HUES64 (cell line): ENCODE data around the gene CACNA1H.
"Not testable (repeated sequence)": the region's sequence is repeated elsewhere in the genome, so short reads cannot be mapped to it uniquely, and the experiment has no call there.

Experiments used
- H3K27ac ChIP-seq: 2 replicates; pipeline ENCODE4 v1.7.0; 2013; ENCODE audit warnings: low read depth, low read length, inconsistent platforms
- H3K27me3 ChIP-seq: 2 replicates; pipeline ENCODE4 v1.6.1; 2013; ENCODE audit warnings: mild to moderate bottlenecking, low read length; ENCODE audit not compliant: insufficient read depth
- H3K36me3 ChIP-seq: 2 replicates; pipeline ENCODE4 v1.6.1; 2013; ENCODE audit warnings: mild to moderate bottlenecking, low read length; ENCODE audit not compliant: insufficient read depth
- H3K4me1 ChIP-seq: 2 replicates; pipeline ENCODE4 v1.6.1; 2013; ENCODE audit warnings: mild to moderate bottlenecking, low read length, moderate library complexity; ENCODE audit not compliant: insufficient read depth
- H3K4me3 ChIP-seq: 2 replicates; pipeline ENCODE4 v1.5.1; 2013; ENCODE audit warnings: mild to moderate bottlenecking, low read length, moderate library complexity
- H3K9ac ChIP-seq: 2 replicates; pipeline ENCODE4 v1.6.1; 2013; ENCODE audit warnings: mild to moderate bottlenecking, low read depth, low read length
- H3K9me3 ChIP-seq: 2 replicates; pipeline ENCODE4 v1.6.1; 2013; ENCODE audit warnings: low read depth, low read length; ENCODE audit not compliant: insufficient read depth
- WGBS: fragments of 150-250, 120-280 bp; methylation state at CpG from one replicate; pipeline ENCODE4 v1.1.7; 2013; ENCODE audit warnings: missing lambda C conversion rate; 5-methylcytosine and 5-hydroxymethylcytosine counted together

The CACNA1H gene

DNA sequence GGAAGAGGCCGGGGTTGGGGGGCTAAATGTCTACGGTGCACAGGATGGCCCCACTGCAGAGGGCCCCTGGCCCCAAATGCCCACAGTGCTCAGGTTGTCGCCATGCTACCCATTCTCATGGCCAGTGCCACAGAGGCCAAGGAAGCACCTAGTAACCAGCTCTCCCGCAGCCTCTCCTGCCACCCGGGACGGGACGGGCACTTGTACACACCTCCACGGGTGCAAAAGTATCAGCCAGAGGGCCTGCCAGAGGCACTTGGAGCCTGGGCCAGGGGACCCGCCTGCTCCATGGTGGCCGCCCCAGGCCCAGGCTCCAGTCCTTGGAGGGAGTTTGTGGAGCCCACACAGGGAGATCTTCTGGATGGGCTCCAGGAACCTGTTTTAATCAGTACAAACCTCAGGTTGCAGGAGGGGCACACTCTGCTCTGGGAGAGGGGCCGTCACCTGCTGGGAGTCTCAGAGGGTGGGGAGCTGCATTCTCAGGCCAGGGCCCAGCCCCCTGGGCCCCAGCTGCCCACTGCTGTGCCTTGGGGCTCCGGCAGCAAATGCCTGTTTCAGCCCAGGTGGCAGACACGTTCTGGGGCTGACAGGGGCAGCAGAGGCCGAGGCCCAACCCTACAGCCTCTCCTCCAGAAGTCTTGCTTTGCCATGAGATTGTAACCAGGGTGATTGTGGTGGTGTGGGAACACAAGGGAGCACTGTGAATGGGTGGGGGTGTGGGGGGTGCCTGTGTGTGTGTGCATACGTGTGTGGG lies 110.9 kb downstream of the CACNA1H start:
- no peaks in the 10 kb centered on the region for H3K9me3 ChIP-seq
- no peak overlapping the region for H3K4me3 ChIP-seq
- no peak overlapping the region for H3K9ac ChIP-seq
- H3K27ac ChIP-seq, result no peak overlapping the region
- peaks cover 2% of the 10 kb centered on the region; the same call in 1 of the 2 replicates for H3K4me1 ChIP-seq
- WGBS, result 91% methylated on average over 15 of the region's 15 CpGs
- peaks cover 37% of the 10 kb centered on the region for H3K27me3 ChIP-seq
- H3K36me3 ChIP-seq, result no peaks in the 10 kb centered on the region

DNA sequence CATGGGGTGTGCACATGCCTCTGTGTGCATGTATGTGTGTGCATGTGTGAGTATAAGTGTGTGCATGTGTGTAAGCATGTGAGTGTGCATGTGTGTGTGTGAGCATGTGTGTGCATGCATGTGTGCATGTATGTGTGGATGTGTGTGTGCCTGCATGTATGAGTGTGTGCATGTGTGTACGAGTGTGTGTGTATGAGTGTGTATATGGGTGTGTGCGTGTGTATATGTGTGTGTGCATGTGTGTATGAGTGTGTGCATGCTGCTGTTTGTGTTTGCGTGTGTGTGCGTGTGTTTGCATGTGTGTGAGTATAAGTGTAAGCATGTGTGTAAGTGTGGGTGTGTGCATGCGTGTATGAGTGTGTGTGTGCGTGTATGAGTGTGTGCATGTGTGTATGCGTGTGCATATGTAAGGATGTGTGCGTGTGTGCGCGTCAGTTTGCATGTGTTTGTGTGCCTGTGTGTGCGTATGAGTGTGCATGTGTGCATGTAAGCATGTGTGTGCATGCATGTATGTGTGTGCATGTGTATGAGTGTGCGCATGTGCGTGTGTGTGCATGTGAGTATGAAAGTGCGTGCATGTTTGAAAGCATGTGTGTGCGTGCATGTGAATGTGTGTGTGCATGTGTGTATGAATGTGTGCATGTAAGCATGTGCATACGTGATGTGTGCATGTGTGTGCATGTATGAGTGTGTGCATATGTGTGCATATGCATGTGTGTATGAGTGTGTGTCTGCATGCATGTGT lies 111.6 kb downstream of the CACNA1H start:
- H3K4me1 ChIP-seq, result no peaks in the 10 kb centered on the region
- no peak overlapping the region for H3K9ac ChIP-seq
- H3K27me3 ChIP-seq, result peaks cover 30% of the 10 kb centered on the region
- H3K27ac ChIP-seq, result no peak overlapping the region
- H3K36me3 ChIP-seq, result no peaks in the 10 kb centered on the region
- H3K9me3 ChIP-seq, result no peaks in the 10 kb centered on the region
- 95% methylated on average over 16 of the region's 16 CpGs for WGBS
- H3K4me3 ChIP-seq, result no peak overlapping the region

DNA sequence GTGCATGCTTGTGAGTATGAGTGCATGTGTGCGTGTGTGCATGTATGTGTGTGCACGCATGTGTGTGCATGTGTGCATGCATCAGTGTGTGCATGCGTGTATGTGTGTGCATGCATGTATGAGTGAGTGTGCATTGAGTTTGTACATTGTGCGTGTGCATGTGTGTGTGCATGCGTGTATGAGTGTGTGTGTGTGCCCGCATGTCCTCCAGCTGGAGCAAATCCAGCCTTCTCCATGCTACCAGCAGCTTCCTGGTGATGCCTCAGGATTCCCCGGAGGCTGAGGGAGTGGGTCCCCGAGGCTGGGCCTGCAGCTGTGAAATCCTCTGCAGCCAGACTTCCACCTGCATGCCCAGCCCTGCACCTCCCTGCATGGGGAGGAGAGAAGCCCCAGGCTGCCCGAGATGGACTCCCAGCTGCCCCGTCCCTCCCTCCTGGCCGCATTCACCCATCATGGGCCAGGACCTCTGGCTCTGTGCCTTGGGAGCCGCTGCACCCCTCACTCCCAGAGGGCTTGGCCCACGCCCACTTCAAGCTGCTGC lies 112.3 kb downstream of the CACNA1H start:
- no peaks in the 10 kb centered on the region for H3K36me3 ChIP-seq
- no peaks in the 10 kb centered on the region for H3K9me3 ChIP-seq
- no peak overlapping the region for H3K4me3 ChIP-seq
- no peaks in the 10 kb centered on the region for H3K4me1 ChIP-seq
- H3K27me3 ChIP-seq, result peaks cover 23% of the 10 kb centered on the region
- no peak overlapping the region for H3K27ac ChIP-seq
- no peak overlapping the region for H3K9ac ChIP-seq
- WGBS, result 89% methylated on average over 13 of the region's 13 CpGs

DNA sequence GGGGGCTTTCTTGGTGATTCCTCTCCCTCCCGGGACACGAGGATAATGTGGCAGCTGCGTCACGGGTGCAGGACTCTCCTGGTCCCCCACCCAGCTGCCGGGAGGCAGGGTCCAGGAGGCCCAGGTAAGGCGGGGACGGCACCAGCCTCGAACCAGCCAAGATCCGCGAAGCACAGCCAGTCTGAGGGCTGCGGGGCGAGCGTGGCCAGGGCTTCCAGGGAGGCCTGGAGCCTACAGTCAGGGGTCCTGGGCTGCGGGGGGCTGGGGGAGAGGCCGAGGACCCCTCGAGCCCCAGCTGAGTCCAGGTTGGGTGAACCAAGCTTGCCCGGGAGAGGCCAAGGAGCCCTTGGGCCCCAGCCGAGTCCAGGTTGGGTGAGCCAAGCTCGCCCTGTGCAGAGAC lies 112.9 kb downstream of the CACNA1H start:
- no peaks in the 10 kb centered on the region for H3K4me1 ChIP-seq
- H3K36me3 ChIP-seq, result no peaks in the 10 kb centered on the region
- WGBS, result 89% methylated on average over 19 of the region's 19 CpGs
- H3K9me3 ChIP-seq, result no peaks in the 10 kb centered on the region
- no peak overlapping the region for H3K9ac ChIP-seq
- no peak overlapping the region for H3K27ac ChIP-seq
- H3K27me3 ChIP-seq, result peaks cover 17% of the 10 kb centered on the region
- no peak overlapping the region for H3K4me3 ChIP-seq

DNA sequence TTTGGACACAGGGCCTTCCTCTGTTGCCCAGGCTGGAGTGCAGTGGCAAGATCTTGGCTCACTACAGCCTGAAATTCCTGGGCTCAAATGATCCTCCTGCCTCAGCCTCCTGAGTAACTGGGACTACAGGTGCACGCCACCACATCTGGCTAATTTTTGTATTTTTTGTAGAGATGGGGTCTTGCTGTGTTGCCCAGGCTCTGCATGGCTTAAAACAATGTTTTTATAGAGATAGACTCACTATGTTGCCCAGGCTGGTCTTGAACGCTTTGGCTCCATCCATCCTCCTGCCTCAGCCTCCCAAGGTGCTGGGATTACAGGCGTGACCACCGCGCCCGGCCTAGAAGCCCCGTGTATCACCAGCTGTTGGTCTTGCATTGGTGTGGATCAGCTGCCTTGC lies 116.5 kb downstream of the CACNA1H start:
- not testable (repeated sequence) for H3K9ac ChIP-seq, H3K27ac ChIP-seq, H3K36me3 ChIP-seq, H3K9me3 ChIP-seq, H3K4me1 ChIP-seq, H3K4me3 ChIP-seq, H3K27me3 ChIP-seq
- WGBS, result 97% methylated on average over 7 of the region's 7 CpGs

DNA sequence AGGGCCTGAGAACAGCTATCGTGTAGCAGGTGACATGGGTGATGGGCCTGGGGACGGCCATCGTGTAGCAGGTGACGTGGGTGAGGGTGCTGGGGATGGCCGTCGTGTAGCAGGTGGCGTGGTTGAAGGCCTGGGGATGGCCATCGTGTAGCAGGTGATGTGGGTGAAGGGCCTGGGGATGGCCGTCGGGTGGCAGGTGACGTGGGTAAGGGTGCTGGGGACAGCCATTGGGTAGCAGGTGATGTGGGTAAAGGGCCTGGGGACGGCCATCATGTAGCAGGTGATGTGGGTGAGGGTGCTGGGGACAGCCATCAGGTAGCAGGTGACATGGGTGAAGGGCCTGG lies 118.4 kb downstream of the CACNA1H start:
- H3K4me1 ChIP-seq, result no peaks in the 10 kb centered on the region
- 94% methylated on average over 12 of the region's 12 CpGs for WGBS
- H3K36me3 ChIP-seq, result no peaks in the 10 kb centered on the region
- H3K9ac ChIP-seq, result no peak overlapping the region
- no peak overlapping the region for H3K4me3 ChIP-seq
- no peaks in the 10 kb centered on the region for H3K9me3 ChIP-seq
- no peak overlapping the region for H3K27ac ChIP-seq
- no peaks in the 10 kb centered on the region; the same call in 1 of the 2 replicates for H3K27me3 ChIP-seq
